ENCODE data around the gene RBFOX2. TPM values are rescaled to one million over a fixed set of nuclear protein-coding genes. Genes with fewer than 3 reads are reported as not detected.

Gene RBFOX2
- total and polyA plus RNA-seq, 2 of the 8 experiments (the other 6 are each of a cell fraction or from before 2014, with no cell fraction given), result 121 to 122 TPM

- TF ChIP-seq, protein P1, sequence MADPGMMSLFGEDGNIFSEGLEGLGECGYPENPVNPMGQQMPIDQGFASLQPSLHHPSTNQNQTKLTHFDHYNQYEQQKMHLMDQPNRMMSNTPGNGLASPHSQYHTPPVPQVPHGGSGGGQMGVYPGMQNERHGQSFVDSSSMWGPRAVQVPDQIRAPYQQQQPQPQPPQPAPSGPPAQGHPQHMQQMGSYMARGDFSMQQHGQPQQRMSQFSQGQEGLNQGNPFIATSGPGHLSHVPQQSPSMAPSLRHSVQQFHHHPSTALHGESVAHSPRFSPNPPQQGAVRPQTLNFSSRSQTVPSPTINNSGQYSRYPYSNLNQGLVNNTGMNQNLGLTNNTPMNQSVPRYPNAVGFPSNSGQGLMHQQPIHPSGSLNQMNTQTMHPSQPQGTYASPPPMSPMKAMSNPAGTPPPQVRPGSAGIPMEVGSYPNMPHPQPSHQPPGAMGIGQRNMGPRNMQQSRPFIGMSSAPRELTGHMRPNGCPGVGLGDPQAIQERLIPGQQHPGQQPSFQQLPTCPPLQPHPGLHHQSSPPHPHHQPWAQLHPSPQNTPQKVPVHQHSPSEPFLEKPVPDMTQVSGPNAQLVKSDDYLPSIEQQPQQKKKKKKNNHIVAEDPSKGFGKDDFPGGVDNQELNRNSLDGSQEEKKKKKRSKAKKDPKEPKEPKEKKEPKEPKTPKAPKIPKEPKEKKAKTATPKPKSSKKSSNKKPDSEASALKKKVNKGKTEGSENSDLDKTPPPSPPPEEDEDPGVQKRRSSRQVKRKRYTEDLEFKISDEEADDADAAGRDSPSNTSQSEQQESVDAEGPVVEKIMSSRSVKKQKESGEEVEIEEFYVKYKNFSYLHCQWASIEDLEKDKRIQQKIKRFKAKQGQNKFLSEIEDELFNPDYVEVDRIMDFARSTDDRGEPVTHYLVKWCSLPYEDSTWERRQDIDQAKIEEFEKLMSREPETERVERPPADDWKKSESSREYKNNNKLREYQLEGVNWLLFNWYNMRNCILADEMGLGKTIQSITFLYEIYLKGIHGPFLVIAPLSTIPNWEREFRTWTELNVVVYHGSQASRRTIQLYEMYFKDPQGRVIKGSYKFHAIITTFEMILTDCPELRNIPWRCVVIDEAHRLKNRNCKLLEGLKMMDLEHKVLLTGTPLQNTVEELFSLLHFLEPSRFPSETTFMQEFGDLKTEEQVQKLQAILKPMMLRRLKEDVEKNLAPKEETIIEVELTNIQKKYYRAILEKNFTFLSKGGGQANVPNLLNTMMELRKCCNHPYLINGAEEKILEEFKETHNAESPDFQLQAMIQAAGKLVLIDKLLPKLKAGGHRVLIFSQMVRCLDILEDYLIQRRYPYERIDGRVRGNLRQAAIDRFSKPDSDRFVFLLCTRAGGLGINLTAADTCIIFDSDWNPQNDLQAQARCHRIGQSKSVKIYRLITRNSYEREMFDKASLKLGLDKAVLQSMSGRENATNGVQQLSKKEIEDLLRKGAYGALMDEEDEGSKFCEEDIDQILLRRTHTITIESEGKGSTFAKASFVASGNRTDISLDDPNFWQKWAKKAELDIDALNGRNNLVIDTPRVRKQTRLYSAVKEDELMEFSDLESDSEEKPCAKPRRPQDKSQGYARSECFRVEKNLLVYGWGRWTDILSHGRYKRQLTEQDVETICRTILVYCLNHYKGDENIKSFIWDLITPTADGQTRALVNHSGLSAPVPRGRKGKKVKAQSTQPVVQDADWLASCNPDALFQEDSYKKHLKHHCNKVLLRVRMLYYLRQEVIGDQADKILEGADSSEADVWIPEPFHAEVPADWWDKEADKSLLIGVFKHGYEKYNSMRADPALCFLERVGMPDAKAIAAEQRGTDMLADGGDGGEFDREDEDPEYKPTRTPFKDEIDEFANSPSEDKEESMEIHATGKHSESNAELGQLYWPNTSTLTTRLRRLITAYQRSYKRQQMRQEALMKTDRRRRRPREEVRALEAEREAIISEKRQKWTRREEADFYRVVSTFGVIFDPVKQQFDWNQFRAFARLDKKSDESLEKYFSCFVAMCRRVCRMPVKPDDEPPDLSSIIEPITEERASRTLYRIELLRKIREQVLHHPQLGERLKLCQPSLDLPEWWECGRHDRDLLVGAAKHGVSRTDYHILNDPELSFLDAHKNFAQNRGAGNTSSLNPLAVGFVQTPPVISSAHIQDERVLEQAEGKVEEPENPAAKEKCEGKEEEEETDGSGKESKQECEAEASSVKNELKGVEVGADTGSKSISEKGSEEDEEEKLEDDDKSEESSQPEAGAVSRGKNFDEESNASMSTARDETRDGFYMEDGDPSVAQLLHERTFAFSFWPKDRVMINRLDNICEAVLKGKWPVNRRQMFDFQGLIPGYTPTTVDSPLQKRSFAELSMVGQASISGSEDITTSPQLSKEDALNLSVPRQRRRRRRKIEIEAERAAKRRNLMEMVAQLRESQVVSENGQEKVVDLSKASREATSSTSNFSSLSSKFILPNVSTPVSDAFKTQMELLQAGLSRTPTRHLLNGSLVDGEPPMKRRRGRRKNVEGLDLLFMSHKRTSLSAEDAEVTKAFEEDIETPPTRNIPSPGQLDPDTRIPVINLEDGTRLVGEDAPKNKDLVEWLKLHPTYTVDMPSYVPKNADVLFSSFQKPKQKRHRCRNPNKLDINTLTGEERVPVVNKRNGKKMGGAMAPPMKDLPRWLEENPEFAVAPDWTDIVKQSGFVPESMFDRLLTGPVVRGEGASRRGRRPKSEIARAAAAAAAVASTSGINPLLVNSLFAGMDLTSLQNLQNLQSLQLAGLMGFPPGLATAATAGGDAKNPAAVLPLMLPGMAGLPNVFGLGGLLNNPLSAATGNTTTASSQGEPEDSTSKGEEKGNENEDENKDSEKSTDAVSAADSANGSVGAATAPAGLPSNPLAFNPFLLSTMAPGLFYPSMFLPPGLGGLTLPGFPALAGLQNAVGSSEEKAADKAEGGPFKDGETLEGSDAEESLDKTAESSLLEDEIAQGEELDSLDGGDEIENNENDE (IDR thresholded peaks at IDR 0.05; ENCODE audit: insufficient replicate concordance, low read length), result no peak
- TF ChIP-seq GTF2F1 (IDR thresholded peaks at IDR 0.05; ENCODE audit: borderline replicate concordance, low read depth, low read length) (no peak), CBX5 (IDR thresholded peaks at IDR 0.05; ENCODE audit: low read depth, low read length) (no peak), EZH2 (IDR thresholded peaks at IDR 0.05; ENCODE audit: low read depth, low read length, severe bottlenecking) (no peak), PHF8 (conservative IDR thresholded peaks at IDR 0.05; ENCODE audit: low read depth, low read length) (no peak), CHD1 (IDR thresholded peaks at IDR 0.05; ENCODE audit: low read depth, low read length) (no peak), MAX (IDR thresholded peaks at IDR 0.05) (no peak), SIN3A (conservative IDR thresholded peaks at IDR 0.05 in 1 of 2, IDR thresholded peaks at IDR 0.05 in 1 of 2; ENCODE audit: low read depth in 1 of 2, low read length in 2 of 2) (no peak), HDAC2 (IDR thresholded peaks at IDR 0.05; ENCODE audit: borderline replicate concordance in 1 of 2, low read depth in 2 of 2, low read length in 2 of 2) (no peak), KDM4A (IDR thresholded peaks at IDR 0.05; ENCODE audit: low read depth, low read length, severe bottlenecking) (no peak), SIX5 (IDR thresholded peaks at IDR 0.05; ENCODE audit: low read depth, low read length) (no peak)
These were observed 311.1 kb downstream of the RBFOX2 start, which contains the start of gene APOL5 (continued) for GRCh38 chr22:35717572-35717971.

Data from H1 (cell line).